ENCODE measurements around the gene RALGDS. TPM values are rescaled to one million over a fixed set of nuclear protein-coding genes. Genes with fewer than 3 reads are reported as not detected.

RALGDS gene
- total RNA-seq, 2 experiments from 2014 or later = 57.9 to 60.2 TPM

GRCh38 chr9:133126697-133127339 is 5.8 kb upstream of the RALGDS start:
- ChIA-PET CTCF (interaction anchor here (0.8 to 6.7 kb wide), 3 partner anchors 17 to 22 kb away, joined by 4 to 52 read pairs (median 6); no protein-coding TSS in a partner anchor), POLR2A (interaction anchor here (0.7 kb wide), 1 partner anchor 23 kb away, joined by 3 read pairs; no protein-coding TSS in a partner anchor)

DNA sequence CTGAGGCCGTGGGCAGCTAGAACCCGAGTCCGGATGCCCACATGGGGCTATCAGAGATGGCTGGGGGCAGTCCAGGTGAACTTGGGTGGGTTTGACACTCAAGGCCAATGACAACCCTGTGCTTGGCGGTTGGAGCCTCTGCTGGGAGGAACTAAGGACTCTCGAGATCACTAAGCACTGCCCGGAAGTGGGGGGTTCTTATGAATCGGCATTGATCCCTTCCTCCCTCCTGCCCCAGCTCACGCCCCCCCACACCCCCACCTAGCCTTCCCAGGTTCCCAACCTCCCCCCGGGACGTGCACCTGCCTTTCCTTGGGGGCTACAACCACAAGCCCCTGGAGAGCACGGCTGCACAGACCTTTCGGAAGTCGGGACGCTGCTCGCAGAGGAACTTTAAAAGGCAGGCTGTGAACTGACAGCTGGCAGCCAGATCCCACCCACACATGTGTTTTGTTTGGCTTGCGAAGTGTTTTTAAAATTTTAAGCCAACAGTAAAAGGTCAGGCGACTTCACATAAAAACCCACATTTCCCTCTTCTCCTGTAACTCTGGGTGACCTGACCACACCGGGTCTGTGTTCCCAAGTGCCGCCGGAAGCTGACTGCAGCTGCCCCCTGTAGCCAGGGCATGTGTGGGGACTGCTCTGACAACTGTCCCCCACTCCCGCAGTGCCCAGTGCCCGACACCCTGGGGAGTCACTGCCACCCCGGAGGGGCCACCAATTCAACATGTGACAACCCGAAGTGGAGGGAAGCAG is 5.1 kb upstream of the RALGDS start:
- CTCF ChIA-PET = interaction anchor here (0.8 to 6.7 kb wide), 4 partner anchors 8 to 23 kb away, joined by 4 to 52 read pairs (median 6); no protein-coding TSS in a partner anchor
- POLR2A ChIA-PET = interaction anchor here (0.6 to 0.7 kb wide), 2 partner anchors 24 to 249 kb away, joined by 3 to 4 read pairs; no protein-coding TSS in a partner anchor

DNA sequence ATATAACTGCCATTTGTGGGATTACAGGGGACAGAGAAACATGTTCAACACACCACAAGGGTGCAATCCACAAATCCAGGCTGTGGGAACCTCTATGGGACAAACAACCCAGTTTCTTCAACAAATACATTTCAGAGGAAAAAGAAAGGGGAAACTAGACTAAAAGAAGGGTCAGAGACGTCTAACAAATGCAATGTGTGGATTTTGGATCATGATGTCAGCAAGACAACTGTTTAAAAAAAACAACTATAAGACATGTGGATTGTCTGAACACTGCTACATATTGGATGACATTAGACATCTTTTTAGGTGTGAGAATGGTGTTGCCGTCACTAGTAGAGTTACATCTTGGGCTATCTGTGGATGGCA is 3.9 kb upstream of the RALGDS start:
- ChIA-PET CTCF (interaction anchor here (1.1 to 6.7 kb wide), 4 partner anchors 10 to 84 kb away, joined by 3 to 52 read pairs (median 6); no protein-coding TSS in a partner anchor), POLR2A (no interaction called here)

DNA sequence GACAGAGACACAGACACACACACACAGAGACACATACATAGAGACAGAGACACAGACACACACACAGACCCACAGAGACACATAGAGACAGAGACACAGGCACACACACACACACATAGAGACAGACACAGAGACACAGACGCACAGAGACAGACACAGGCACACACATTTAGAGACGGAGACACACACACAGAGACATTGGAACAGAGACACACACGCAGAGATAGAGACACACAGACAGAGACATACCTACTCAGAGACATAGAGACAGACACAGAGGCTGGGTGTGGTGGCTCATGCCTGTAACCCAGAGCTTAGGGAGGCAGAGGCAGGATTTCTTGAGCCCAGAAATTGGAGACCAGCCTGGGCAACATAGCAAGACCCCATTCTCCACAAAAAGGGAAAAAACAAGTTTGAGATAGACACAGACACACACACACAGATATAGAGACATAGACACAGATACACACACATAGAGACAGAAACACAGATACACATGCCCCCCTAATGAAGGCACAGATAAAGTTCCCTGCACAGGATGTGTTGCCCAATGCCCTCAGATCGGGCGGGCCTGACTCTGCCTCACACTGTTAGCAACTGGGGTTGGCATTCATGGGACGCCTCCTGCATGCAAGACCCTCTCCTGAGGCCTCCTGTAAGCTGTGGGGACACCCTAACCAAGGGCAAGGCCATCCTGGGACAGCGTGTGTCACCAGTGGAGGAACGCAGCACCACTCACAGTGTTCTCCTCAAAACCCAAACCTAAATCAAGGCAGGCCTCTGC is 3.3 kb upstream of the RALGDS start:
- ChIA-PET CTCF (interaction anchor here (1.5 to 1.9 kb wide), 2 partner anchors 23 to 84 kb away, joined by 3 to 7 read pairs; no protein-coding TSS in a partner anchor), POLR2A (no interaction called here)

DNA sequence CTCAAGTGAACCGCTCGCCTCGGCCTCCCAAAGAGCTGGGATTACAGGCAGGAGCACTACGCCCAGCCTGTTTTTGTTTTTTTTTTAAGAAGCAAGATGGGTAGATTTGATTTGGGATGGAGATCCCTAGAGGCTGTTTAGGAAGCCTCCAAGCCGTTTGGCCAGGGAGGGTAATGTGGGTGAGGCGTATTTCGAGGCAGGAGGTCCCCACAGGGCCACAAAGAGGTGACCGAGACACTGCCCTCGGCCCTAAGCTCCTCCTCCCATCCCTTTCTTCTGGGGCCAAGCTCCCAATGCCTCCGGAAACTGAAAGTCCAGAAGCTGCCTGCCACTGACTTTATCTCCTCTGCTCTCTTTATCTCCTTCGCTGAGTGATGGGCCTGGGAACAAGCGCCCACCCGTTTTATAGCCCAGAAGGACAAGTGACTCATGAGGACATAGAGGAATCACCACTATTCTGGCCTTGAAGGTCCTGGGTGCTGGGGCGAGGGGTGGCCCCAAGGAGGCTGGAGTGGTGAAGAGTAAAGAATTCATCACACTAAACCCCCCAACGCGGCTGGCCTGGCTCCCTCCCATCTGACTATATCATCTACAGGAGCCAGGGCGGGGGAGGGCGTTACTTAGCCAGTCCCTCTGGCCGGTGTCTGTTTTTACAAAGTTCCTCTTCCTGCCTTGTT is 2.0 kb upstream of the RALGDS start:
- POLR2A ChIA-PET = interaction anchor here (0.8 to 1.2 kb wide), 2 partner anchors 9 to 11 kb away, joined by 3 to 4 read pairs; no protein-coding TSS in a partner anchor
- CTCF ChIA-PET = interaction anchor here (0.9 to 1.3 kb wide), 2 partner anchors 21 to 24 kb away, joined by 3 to 8 read pairs; no protein-coding TSS in a partner anchor

DNA sequence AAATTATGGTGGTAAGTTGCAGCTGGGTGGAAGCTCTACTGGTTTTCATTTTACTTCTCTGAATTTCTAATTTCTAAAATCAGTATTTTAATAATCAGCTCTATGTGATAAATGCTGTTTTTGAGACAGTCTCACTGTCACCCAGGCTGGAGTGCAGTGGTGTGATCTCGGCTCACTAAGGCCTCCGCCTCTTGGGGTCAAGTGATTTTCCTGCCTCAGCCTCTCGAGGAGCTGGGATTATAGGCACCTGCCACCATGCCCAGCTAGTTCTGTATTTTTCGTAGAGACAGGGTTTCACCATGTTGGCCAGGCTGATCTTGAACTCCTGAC is 1.5 kb upstream of the RALGDS start:
- ChIA-PET CTCF (interaction anchor here (0.9 to 1.3 kb wide), 2 partner anchors 22 to 25 kb away, joined by 3 to 8 read pairs; no protein-coding TSS in a partner anchor), POLR2A (interaction anchor here (0.8 to 1.2 kb wide), 2 partner anchors 9 to 11 kb away, joined by 3 to 4 read pairs; no protein-coding TSS in a partner anchor)

DNA sequence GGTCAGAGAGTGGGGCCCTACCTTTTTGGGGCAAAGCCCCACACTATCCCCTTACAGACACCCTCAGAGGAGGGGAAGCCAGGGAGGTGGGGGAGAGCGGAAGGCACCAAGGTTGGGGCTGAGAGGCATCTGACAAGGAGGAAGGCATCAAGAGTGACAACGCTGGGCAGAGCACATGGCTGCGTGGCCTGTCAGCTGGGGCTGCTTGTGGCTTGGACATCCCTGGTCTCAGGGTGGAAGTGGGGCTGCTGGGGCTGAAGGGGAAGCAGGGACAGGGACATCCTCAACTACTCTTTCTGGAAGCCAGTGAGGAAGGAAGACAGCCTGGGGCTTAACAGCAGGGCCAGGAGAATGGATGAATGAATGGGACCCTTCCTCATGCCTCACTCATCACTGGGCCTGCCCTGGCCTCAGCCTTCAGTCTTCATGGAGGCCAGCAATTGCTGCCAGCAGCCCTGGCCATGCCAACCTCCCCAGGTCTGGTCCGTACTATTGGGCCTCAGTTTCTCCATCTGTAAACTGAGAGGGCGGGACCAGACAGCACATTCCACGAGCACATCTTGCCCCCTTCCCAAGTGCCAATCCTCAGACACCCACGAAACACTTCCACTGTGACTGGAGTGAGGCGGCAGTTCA is 993 bp upstream of the RALGDS start:
- CTCF ChIA-PET = interaction anchor here (1.3 kb wide), 1 partner anchor 22 kb away, joined by 8 read pairs; no protein-coding TSS in a partner anchor
- POLR2A ChIA-PET = no interaction called here

DNA sequence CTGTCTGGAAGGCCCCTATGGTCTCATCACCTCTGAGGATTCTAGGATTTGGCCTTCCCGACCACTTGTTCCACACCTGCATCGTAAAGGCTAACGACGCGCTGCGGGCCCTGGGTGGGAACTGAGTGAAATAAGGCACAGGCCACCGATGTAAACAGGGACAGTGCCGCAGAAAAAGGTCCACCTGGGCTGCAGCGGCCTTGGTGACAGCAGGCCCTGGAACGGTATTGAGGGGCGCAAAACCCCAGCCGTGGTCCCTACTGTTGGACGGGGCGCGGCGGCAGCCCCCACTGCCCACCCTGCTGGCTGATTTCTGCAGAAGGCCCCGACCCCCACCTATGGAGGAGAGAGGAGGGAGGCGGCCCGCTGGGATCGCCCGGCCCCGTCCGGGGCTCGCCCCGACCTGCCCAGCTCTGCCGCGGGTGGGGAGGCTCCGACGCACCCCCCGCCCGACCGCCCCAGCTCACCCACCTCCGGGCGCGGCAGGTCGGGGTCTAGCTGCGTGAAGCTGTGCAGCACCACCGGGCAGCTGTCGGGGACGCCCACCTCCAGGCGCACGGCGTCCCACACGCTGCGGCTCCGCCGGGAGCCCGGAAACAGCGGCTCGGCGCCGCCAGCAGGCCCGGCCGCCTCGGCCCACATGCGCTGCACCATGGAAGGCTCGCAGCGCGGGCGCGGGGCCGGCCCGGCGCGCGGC is 391 bp downstream of the RALGDS start:
- ChIA-PET CTCF (interaction anchor here (0.9 to 27.5 kb wide), 3 partner anchors 13 to 27 kb away, joined by 4 to 300 read pairs (median 13); no protein-coding TSS in a partner anchor), POLR2A (no interaction called here)

DNA sequence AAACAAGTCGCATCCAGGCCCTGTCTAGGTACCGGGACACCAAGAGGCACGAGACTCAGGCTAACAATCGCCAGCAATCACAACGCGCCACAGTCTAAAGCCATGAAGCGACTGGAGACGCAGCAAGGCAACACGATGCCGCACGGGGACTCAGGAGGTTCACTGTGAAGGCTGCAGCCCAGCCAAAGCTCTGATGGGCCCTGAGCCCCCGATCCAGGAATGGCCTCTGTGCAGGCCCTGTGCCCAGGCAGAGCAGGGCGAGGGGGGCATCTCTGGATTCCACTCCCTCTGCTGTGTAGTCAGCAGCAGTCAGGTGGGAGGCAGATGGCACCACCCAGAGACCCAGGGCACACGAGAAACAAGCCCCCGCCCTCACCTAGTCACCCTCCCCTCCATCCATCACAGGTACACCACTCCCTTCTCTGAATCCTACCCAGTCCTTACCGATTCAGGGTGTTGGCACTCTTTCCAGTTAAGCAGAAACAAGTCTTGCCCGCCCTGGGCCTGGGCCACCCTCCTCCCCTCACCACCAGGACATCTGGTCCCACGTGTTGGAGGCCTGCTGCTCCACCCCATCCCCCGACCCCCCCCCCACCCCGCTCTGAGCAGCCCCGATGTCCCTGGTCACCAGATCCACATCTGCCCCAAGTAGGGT is 1.1 kb downstream of the RALGDS start:
- ChIA-PET CTCF (interaction anchor here (0.8 to 27.5 kb wide), 4 partner anchors 10 to 27 kb away, joined by 3 to 300 read pairs (median 8); no protein-coding TSS in a partner anchor), POLR2A (interaction anchor here (2.0 to 2.1 kb wide), 2 partner anchors 24 to 90 kb away, joined by 5 to 8 read pairs; partner anchors contain the start of gene GTF3C5)

- ChIA-PET POLR2A (interaction anchor here (2.0 to 2.1 kb wide), 2 partner anchors 25 to 89 kb away, joined by 5 to 8 read pairs; partner anchors contain the start of gene GTF3C5), CTCF (interaction anchor here (0.8 to 27.5 kb wide), 4 partner anchors 10 to 28 kb away, joined by 3 to 300 read pairs (median 8); no protein-coding TSS in a partner anchor)
Observed at GRCh38 chr9:133119103-133119845, 1.8 kb downstream of the RALGDS start.

DNA sequence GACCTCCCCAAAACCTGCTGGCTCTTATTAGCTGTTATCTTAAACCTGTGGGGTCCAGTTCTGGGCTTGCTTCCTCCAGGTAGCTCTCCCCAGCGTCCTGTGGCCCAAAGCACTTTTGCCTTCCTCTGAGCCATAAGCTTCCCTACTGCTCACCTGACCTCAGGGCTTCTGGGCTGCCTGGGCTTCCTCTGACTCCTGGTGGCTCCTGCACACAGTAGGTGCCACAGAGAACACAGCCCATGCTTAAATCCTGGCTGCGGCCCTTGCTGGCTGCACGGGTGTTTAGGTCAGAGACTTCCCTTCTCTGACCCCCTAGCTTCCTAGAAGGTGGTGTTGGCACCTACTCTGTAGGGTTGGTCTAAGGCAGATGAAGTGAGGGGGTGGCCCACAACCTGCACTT is 2.5 kb downstream of the RALGDS start:
- POLR2A ChIA-PET = interaction anchor here (0.6 to 2.1 kb wide), 5 partner anchors 11 to 88 kb away, joined by 3 to 8 read pairs (median 5); partner anchors contain the start of gene GTF3C5
- CTCF ChIA-PET = interaction anchor here (3.2 to 27.5 kb wide), 2 partner anchors 16 to 29 kb away, joined by 13 to 300 read pairs; no protein-coding TSS in a partner anchor

GRCh38 chr9:133118179-133118520 is 2.9 kb downstream of the RALGDS start:
- ChIA-PET CTCF (interaction anchor here (3.2 to 27.5 kb wide), 2 partner anchors 15 to 29 kb away, joined by 13 to 300 read pairs; no protein-coding TSS in a partner anchor), POLR2A (interaction anchor here (0.6 to 2.1 kb wide), 5 partner anchors 11 to 88 kb away, joined by 3 to 8 read pairs (median 5); partner anchors contain the start of gene GTF3C5)

DNA sequence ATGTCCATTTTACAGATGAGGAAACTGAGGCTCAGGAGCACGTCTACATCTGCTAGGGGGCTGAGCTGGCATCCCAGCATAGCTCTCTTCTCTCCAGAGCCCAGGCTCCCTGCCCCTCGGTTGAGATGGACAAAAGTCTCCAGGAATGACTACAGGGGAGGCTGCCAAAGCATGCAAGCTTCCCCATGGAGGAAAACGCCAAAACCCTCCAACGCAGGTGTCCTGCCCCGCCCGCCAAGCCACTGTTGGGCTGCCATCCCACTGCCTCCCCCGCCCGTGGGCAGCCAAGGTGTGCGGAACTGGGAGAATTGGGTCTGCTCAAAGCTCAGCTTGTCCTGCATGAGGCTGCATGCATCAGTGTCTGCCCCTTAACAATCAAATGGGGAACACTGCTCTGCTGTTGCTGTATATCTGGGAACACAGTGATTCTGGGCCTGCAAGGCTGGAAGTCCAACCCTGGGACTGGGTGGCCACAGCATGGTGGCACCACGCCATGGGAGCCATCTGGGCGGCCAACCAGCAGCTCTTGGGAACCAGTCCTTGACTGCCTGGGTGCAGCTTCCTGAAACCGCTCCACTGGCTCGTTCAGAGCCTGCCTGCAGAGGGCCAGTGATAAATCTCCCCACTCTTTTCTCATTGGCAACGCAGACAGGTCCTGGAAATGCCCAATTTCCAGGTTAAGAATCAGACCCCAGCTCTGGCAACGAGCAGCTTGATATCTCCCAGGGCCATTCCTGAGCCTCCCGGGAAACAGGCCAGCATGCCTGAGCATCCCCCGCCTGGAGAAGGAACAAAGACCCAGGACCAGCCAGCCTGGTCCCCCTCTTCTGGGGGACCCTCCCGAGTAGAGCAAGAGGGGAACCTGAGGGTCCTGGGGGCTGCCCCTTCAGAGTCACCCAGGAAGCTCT is 3.5 kb downstream of the RALGDS start:
- CTCF ChIA-PET = interaction anchor here (0.8 to 27.5 kb wide), 5 partner anchors 15 to 96 kb away, joined by 3 to 300 read pairs (median 4); no protein-coding TSS in a partner anchor
- POLR2A ChIA-PET = interaction anchor here (0.7 to 2.9 kb wide), 6 partner anchors 12 to 87 kb away, joined by 3 to 12 read pairs (median 6); partner anchors contain the start of gene GTF3C5

GRCh38 chr9:133116346-133117231 is 4.5 kb downstream of the RALGDS start:
- POLR2A ChIA-PET = interaction anchor here (1.0 to 2.9 kb wide), 5 partner anchors 14 to 32 kb away, joined by 3 to 12 read pairs (median 5); no protein-coding TSS in a partner anchor
- CTCF ChIA-PET = interaction anchor here (0.8 to 27.5 kb wide), 6 partner anchors 13 to 95 kb away, joined by 3 to 300 read pairs (median 4); no protein-coding TSS in a partner anchor
